ENCODE measurements around the gene HEXIM1. TPM values are rescaled to one million over a fixed set of nuclear protein-coding genes. Genes with fewer than 3 reads are reported as not detected.

The HEXIM1 gene
- total RNA-seq, 4 donors from 2014 or later: 48.3 to 56.3 (median 53.8) TPM

DNA sequence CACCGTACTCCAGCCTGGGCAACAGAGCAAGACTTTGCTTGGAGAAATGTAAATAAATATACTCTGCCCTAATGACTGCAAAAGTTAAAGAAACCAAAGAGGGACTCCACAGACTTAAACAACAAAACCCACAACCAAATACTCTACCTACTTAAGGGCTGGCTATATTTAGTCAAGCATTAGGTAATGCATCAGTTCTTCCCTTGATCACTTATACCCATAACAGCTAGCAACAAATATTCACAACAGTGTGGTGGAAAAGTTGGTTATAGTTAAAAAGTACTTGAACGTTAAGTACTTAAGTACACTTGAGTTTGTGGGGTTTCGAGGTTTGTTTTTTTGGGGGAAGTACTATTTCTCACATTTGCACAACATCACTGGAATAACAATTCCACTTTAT lies 8.0 kb downstream of the HEXIM1 start:
- Histone ChIP-seq H3K4me1 (peaks cover 3 to 88% (median 43%) of the 10 kb centered on the region in 3 donors), H3K36me3 (no peaks in the 10 kb centered on the region), H3K27ac (peak overlapping the region in 1 of 4 donors; percentile 38), H3K4me3 (no peak overlapping the region), H3K27me3 (no peaks in the 10 kb centered on the region), H3K9me3 (no peaks in the 10 kb centered on the region)
- TF ChIP-seq POLR2A (IDR thresholded peaks at IDR 0.05): no peak
- TF ChIP-seq, protein P1, sequence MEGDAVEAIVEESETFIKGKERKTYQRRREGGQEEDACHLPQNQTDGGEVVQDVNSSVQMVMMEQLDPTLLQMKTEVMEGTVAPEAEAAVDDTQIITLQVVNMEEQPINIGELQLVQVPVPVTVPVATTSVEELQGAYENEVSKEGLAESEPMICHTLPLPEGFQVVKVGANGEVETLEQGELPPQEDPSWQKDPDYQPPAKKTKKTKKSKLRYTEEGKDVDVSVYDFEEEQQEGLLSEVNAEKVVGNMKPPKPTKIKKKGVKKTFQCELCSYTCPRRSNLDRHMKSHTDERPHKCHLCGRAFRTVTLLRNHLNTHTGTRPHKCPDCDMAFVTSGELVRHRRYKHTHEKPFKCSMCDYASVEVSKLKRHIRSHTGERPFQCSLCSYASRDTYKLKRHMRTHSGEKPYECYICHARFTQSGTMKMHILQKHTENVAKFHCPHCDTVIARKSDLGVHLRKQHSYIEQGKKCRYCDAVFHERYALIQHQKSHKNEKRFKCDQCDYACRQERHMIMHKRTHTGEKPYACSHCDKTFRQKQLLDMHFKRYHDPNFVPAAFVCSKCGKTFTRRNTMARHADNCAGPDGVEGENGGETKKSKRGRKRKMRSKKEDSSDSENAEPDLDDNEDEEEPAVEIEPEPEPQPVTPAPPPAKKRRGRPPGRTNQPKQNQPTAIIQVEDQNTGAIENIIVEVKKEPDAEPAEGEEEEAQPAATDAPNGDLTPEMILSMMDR (IDR thresholded peaks at IDR 0.05): no peak
- no peak for TF ChIP-seq POLR2AphosphoS5 (IDR thresholded peaks at IDR 0.05)
- TF ChIP-seq EP300 (IDR thresholded peaks at IDR 0.05): no peak
- 79 to 92% methylated on average over 3 of the region's 3 CpGs for WGBS, 2 donors (ENCODE audit: low coverage in 1 of 2)
- no peak for ATAC-seq

DNA sequence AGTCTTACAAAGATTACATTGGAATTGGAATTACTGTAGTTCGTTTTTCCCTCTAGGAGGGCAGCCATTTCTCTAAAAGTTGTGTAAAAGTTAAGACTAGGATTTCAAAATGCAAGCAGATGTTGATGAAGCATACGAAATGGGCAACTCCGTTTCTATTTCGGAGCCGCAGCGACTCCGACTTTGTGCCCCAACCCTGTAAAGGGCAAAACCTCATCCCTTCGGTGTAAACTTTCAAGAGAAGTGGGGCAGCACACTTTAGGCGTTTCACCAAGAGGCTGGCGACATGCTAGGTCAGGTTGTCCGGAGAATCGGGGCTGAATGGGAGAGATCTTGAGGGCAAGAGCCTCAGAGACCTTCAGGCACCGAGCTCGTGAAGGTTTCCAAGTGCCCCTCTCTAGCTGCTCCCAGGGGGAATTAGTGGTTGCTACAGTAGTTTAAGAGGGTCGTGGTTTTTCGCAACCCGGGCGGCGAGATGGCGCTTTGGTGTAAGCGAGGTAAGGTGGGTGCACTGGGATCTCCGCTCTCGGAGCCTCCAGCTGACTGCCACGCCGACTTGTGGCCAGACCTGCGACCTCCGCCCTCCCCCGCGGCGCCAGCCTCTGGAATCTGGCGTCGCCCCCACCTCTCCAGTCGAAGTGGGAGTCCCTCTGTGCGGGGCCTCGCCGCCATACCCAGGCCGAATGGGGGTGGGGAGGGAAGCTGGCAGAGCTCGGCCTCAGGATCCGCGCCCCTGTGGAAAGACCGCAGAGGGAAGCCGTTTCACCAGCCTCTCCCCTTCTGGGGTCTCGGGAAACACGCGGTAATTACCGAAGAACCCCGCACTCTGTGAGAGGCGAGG lies 12.4 kb downstream of the HEXIM1 start:
- no peaks in the 10 kb centered on the region for H3K27me3 ChIP-seq
- TF ChIP-seq POLR2A (IDR thresholded peaks at IDR 0.05): no peak
- TF ChIP-seq, protein P1 (IDR thresholded peaks at IDR 0.05): peak in 3 of 4 experiments; percentile 9 to 53 (median 26)
- H3K9me3 ChIP-seq: no peaks in the 10 kb centered on the region
- no peaks in the 10 kb centered on the region for H3K36me3 ChIP-seq
- peaks cover 0 to 56% (median 35%) of the 10 kb centered on the region in 3 donors for H3K4me1 ChIP-seq
- peak; percentile 49 for ATAC-seq
- 0 to 2% methylated on average over 13 to 14 of the region's 48 CpGs for WGBS, 2 donors (ENCODE audit: low coverage in 1 of 2)
- H3K27ac ChIP-seq: peak overlapping the region; percentile 95 to 100 (median 100)
- H3K4me3 ChIP-seq: peak overlapping the region; percentile 82 to 95

DNA sequence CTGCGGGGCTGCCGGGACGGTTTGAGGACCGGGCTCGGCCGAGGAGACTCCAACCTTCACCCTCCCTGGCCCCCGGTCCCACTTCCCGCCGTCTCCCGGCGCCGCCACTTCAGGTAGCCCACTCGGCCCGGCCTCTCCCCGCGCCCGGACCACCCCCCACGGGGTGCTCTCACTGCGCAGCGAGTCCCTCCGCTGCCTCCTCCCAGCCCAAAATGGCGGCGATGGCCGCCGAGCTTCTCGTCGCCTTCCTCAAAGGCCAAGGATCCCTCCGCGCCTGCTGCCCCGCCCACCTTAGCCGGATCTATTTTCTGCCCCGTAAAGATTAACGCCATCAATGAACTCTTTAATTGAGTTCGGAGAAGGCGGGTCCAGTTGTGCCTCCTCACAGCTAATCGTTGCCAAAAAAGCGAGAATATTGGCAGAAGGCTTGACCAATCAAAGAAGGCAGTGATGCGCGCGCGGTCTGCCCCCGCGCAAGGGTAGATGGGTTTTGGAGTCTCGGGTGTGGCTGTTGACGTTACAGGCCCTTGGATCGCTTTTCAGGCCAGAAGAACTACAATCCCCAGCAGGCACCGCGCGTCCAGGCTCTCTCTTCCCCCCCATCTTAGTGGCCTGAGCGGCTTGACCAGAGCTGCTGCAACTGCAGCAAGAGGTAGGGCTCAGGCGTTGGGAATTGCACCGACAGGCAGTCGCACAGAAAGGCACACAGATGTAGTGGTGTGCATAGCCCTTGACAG lies 13.2 kb downstream of the HEXIM1 start, which contains the start of gene HEXIM2:
Gene HEXIM2 (plus strand): TSS at position 588 of the 737 bp plus-strand sequence. CDS start 919 bp downstream, outside the sequence.
- H3K9me3 ChIP-seq: no peaks in the 10 kb centered on the region
- H3K4me3 ChIP-seq: peak within 1 kb of the TSS; percentile 82 to 95
- 0 to 1% methylated on average over 13 to 29 of the region's 53 CpGs for WGBS, 2 donors (ENCODE audit: low coverage in 1 of 2)
- peak; percentile 98 for ATAC-seq
- TF ChIP-seq POLR2A (IDR thresholded peaks at IDR 0.05) (peak; percentile 91 to 95), EP300 (IDR thresholded peaks at IDR 0.05) (no peak), POLR2AphosphoS5 (IDR thresholded peaks at IDR 0.05) (peak; percentile 98)
- TF ChIP-seq, protein P1 (IDR thresholded peaks at IDR 0.05): no peak
- H3K27ac ChIP-seq: peak within 1 kb of the TSS; percentile 95 to 100 (median 100)
- H3K36me3 ChIP-seq: no peaks in the 10 kb centered on the region
- no peaks in the 10 kb centered on the region for H3K27me3 ChIP-seq
- H3K4me1 ChIP-seq: peaks cover 0 to 49% (median 34%) of the 10 kb centered on the region in 3 donors

DNA sequence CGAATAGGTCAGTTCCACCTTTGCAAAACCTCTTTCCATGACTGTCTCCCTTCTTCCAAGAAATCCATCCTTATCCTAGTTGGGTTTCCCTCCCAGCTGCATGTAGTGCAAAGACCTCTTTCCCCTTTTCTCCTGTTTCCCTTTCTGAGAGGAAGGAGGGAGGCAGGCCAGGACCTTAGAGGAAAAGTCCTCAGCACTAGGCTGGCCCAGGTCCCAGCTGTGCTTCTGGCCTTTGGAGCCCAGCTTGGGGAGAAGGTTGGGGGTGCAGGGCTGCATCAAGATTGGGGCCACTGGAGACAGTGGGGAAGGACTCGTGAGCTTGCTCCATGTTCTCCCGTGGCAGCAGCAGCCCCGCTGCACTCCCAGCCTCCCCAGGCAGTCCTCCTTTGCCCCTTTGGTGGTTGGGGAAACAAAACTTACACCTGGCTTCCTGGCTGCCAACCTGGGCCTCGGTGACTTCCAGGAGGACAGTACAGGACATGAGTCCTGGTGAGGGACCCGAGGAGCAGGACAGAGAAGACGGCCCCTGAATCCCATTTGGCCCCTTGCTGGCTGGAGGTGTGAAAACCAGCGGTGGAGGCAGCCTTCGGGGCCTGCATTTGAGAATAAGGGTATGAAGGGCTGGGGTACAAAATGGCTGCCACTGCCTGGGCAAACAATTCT lies 13.9 kb downstream of the HEXIM1 start:
- Histone ChIP-seq H3K4me1 (peaks cover 0 to 42% (median 34%) of the 10 kb centered on the region in 3 donors), H3K9me3 (no peaks in the 10 kb centered on the region), H3K4me3 (peak overlapping the region in 1 of 2 donors; percentile 95), H3K36me3 (no peaks in the 10 kb centered on the region), H3K27ac (peak overlapping the region; percentile 0 to 100 (median 90)), H3K27me3 (no peaks in the 10 kb centered on the region)
- WGBS, 2 donors (ENCODE audit: low coverage in 1 of 2): 0% methylated on average over 1 of the region's 9 CpGs; no CpG with 5 or more reads in 1 of the 2 donors
- TF ChIP-seq POLR2A (IDR thresholded peaks at IDR 0.05): no peak
- no peak for TF ChIP-seq POLR2AphosphoS5 (IDR thresholded peaks at IDR 0.05)
- TF ChIP-seq, protein P1 (IDR thresholded peaks at IDR 0.05): no peak
- TF ChIP-seq EP300 (IDR thresholded peaks at IDR 0.05): no peak
- ATAC-seq: no peak

Measured in gastroesophageal sphincter (tissue), 4 donors.